ENCODE data around the gene PLAAT5.
"Not testable (repeated sequence)": the region's sequence is repeated elsewhere in the genome, so short reads cannot be mapped to it uniquely, and the experiment has no call there.

PLAAT5 gene

GRCh38 chr11:63462137-63462536, 28.8 kb downstream of the PLAAT5 start:
- FAIRE-seq (no peak), DNase-seq (ENCODE audit: insufficient read length, low spot score) (no peak)
- TF ChIP-seq TAF1 (IDR thresholded peaks at IDR 0.05; ENCODE audit: low read depth, low read length) = no peak
- no peak for TF ChIP-seq POLR2AphosphoS5 (IDR thresholded peaks at IDR 0.05; ENCODE audit: low read depth, low read length)
- TF ChIP-seq PAX5 (IDR thresholded peaks at IDR 0.05; ENCODE audit: insufficient read depth, low read length, severe bottlenecking) = no peak
- no peak for TF ChIP-seq POU2F2 (IDR thresholded peaks at IDR 0.05; ENCODE audit: low read depth, low read length)
- no peak for TF ChIP-seq POLR2A (IDR thresholded peaks at IDR 0.05; ENCODE audit: low read depth, low read length)
- TF ChIP-seq SPI1 (IDR thresholded peaks at IDR 0.05; ENCODE audit: low read depth, low read length) = no peak

- DNase-seq (ENCODE audit: insufficient read length, low spot score) = no peak
- FAIRE-seq = no peak
Observed at GRCh38 chr11:63459586-63459985, 31.4 kb downstream of the PLAAT5 start.

GRCh38 chr11:63448646-63449045, 42.3 kb downstream of the PLAAT5 start:
- TF ChIP-seq POU2F2 (IDR thresholded peaks at IDR 0.05; ENCODE audit: low read depth, low read length) = no peak
- DNase-seq (ENCODE audit: insufficient read length, low spot score) (no peak), FAIRE-seq (no peak)

More at GRCh38 chr11:63459586-63459985, 31.4 kb downstream of the PLAAT5 start:
- TF ChIP-seq POLR2AphosphoS5 (IDR thresholded peaks at IDR 0.05; ENCODE audit: low read depth, low read length) (no peak), SPI1 (IDR thresholded peaks at IDR 0.05; ENCODE audit: low read depth, low read length) (no peak), POLR2A (IDR thresholded peaks at IDR 0.05; ENCODE audit: low read depth, low read length) (no peak), PAX5 (IDR thresholded peaks at IDR 0.05; ENCODE audit: insufficient read depth, low read length, severe bottlenecking) (no peak), POU2F2 (IDR thresholded peaks at IDR 0.05; ENCODE audit: low read depth, low read length) (no peak), TAF1 (IDR thresholded peaks at IDR 0.05; ENCODE audit: low read depth, low read length) (no peak)

- no peak for FAIRE-seq
- TF ChIP-seq TAF1 (IDR thresholded peaks at IDR 0.05; ENCODE audit: low read depth, low read length) (no peak), PAX5 (IDR thresholded peaks at IDR 0.05; ENCODE audit: insufficient read depth, low read length, severe bottlenecking) (no peak), POLR2A (IDR thresholded peaks at IDR 0.05; ENCODE audit: low read depth, low read length) (no peak), SPI1 (IDR thresholded peaks at IDR 0.05; ENCODE audit: low read depth, low read length) (no peak), POU2F2 (IDR thresholded peaks at IDR 0.05; ENCODE audit: low read depth, low read length) (no peak), POLR2AphosphoS5 (IDR thresholded peaks at IDR 0.05; ENCODE audit: low read depth, low read length) (no peak)
- DNase-seq (ENCODE audit: insufficient read length, low spot score) = no peak
Observed at GRCh38 chr11:63445720-63446119, 45.2 kb downstream of the PLAAT5 start.

- FAIRE-seq = no peak
- DNase-seq (ENCODE audit: insufficient read length, low spot score) = no peak
- no peak for TF ChIP-seq SPI1 (IDR thresholded peaks at IDR 0.05; ENCODE audit: low read depth, low read length)
- TF ChIP-seq PAX5 (IDR thresholded peaks at IDR 0.05; ENCODE audit: insufficient read depth, low read length, severe bottlenecking) = no peak
- TF ChIP-seq TAF1 (IDR thresholded peaks at IDR 0.05; ENCODE audit: low read depth, low read length) = no peak
- TF ChIP-seq POLR2AphosphoS5 (IDR thresholded peaks at IDR 0.05; ENCODE audit: low read depth, low read length) = no peak
- no peak for TF ChIP-seq POLR2A (IDR thresholded peaks at IDR 0.05; ENCODE audit: low read depth, low read length)
- TF ChIP-seq POU2F2 (IDR thresholded peaks at IDR 0.05; ENCODE audit: low read depth, low read length) = no peak
Observed at GRCh38 chr11:63445118-63445517, 45.8 kb downstream of the PLAAT5 start.

- DNase-seq (ENCODE audit: insufficient read length, low spot score) = no peak
- TF ChIP-seq SPI1 (IDR thresholded peaks at IDR 0.05; ENCODE audit: low read depth, low read length) = no peak
- no peak for TF ChIP-seq POLR2AphosphoS5 (IDR thresholded peaks at IDR 0.05; ENCODE audit: low read depth, low read length)
- no peak for TF ChIP-seq PAX5 (IDR thresholded peaks at IDR 0.05; ENCODE audit: insufficient read depth, low read length, severe bottlenecking)
- TF ChIP-seq TAF1 (IDR thresholded peaks at IDR 0.05; ENCODE audit: low read depth, low read length) = no peak
- TF ChIP-seq POLR2A (IDR thresholded peaks at IDR 0.05; ENCODE audit: low read depth, low read length) = no peak
- no peak for TF ChIP-seq POU2F2 (IDR thresholded peaks at IDR 0.05; ENCODE audit: low read depth, low read length)
- FAIRE-seq = no peak
Observed at GRCh38 chr11:63444160-63444559, 46.8 kb downstream of the PLAAT5 start.

- DNase-seq (ENCODE audit: insufficient read length, low spot score) (no peak), FAIRE-seq (no peak)
- TF ChIP-seq SPI1 (IDR thresholded peaks at IDR 0.05; ENCODE audit: low read depth, low read length) (no peak), TAF1 (IDR thresholded peaks at IDR 0.05; ENCODE audit: low read depth, low read length) (no peak), POU2F2 (IDR thresholded peaks at IDR 0.05; ENCODE audit: low read depth, low read length) (no peak), POLR2AphosphoS5 (IDR thresholded peaks at IDR 0.05; ENCODE audit: low read depth, low read length) (no peak)
Observed at GRCh38 chr11:63443714-63444113, 47.3 kb downstream of the PLAAT5 start.

GRCh38 chr11:63435831-63436230, 55.1 kb downstream of the PLAAT5 start:
- not testable (repeated sequence) for FAIRE-seq; DNase-seq (ENCODE audit: insufficient read length, low spot score)

GRCh38 chr11:63435351-63435750, 55.6 kb downstream of the PLAAT5 start:
- DNase-seq (ENCODE audit: insufficient read length, low spot score); FAIRE-seq: not testable (repeated sequence)

GRCh38 chr11:63430731-63431130, 60.2 kb downstream of the PLAAT5 start:
- not testable (repeated sequence) for FAIRE-seq

GRCh38 chr11:63427971-63428508, 62.9 kb downstream of the PLAAT5 start:
- FAIRE-seq (no peak), DNase-seq (ENCODE audit: insufficient read length, low spot score) (no peak)
- TF ChIP-seq POLR2A (IDR thresholded peaks at IDR 0.05; ENCODE audit: low read depth, low read length) (no peak), SPI1 (IDR thresholded peaks at IDR 0.05; ENCODE audit: low read depth, low read length) (no peak), PAX5 (IDR thresholded peaks at IDR 0.05; ENCODE audit: insufficient read depth, low read length, severe bottlenecking) (no peak), TAF1 (IDR thresholded peaks at IDR 0.05; ENCODE audit: low read depth, low read length) (no peak), POLR2AphosphoS5 (IDR thresholded peaks at IDR 0.05; ENCODE audit: low read depth, low read length) (no peak), POU2F2 (IDR thresholded peaks at IDR 0.05; ENCODE audit: low read depth, low read length) (no peak)

More at GRCh38 chr11:63430731-63431130, 60.2 kb downstream of the PLAAT5 start:
- DNase-seq (ENCODE audit: insufficient read length, low spot score) = not testable (repeated sequence)
